Calu3 (cell line): Measurements from ENCODE around the gene XRCC6. TPM values are rescaled to one million over a fixed set of nuclear protein-coding genes. Genes with fewer than 3 reads are reported as not detected.

Source experiments
- BruUV-seq: library from RNA; stranded (reverse); fragments of 400-500 nt; replicated peaks from 2 replicates; lab custom pipeline; 2021; lab: Mats Ljungman, UMichigan
- CTCF ChIA-PET: fragments of 300-600 bp; sonication (Branson Sonifier 250); formaldehyde crosslinking; loops from one replicate; lab custom pipeline; 2022; ENCODE audit warnings: antibody characterized with exemption; lab: Charles Lee
- DNase-seq: peaks from one replicate; pipeline ENCODE4 v3.0.0; 2022
- H3K27ac Mint-ChIP-seq: one replicate; pipeline ENCODE4 v1.8.0; 2022; ENCODE audit warnings: mixed read lengths; ENCODE audit not compliant: unreplicated experiment
- H3K27me3 Mint-ChIP-seq: one replicate; pipeline ENCODE4 v1.8.0; 2022; ENCODE audit warnings: mixed read lengths; ENCODE audit not compliant: unreplicated experiment
- H3K36me3 Mint-ChIP-seq: one replicate; pipeline ENCODE4 v1.8.0; 2022; ENCODE audit warnings: mild to moderate bottlenecking, moderate library complexity, mixed read lengths; ENCODE audit not compliant: insufficient read depth, unreplicated experiment
- H3K4me1 Mint-ChIP-seq: one replicate; pipeline ENCODE4 v1.8.0; 2022; ENCODE audit warnings: mild to moderate bottlenecking, low read depth, mixed read lengths; ENCODE audit not compliant: unreplicated experiment
- H3K4me3 Mint-ChIP-seq: one replicate; pipeline ENCODE4 v1.8.0; 2022; ENCODE audit warnings: mild to moderate bottlenecking, low read depth, moderate library complexity, mixed read lengths; ENCODE audit not compliant: unreplicated experiment
- H3K9me3 Mint-ChIP-seq: one replicate; pipeline ENCODE4 v1.8.0; 2022; ENCODE audit warnings: low read depth, mixed read lengths; ENCODE audit not compliant: unreplicated experiment
- intact Hi-C: fragments of 100-400 bp; cut with micrococcal nuclease; formaldehyde crosslinking; loops from one replicate; pipeline ENCODE4 v1.10.0; 2022; ENCODE audit not compliant: unreplicated experiment
- total RNA-seq: library from RNA; stranded (reverse); gene quantifications from 2 replicates; pipeline ENCODE4 v1.2.3, GENCODE V29; 2022
- TF ChIP-seq, protein P1 (sequence below): fragments of 200-600 bp; IDR thresholded peaks from one replicate; pipeline ENCODE4 v1.8.0; 2022; ENCODE audit warnings: antibody characterized with exemption; ENCODE audit not compliant: unreplicated experiment

XRCC6 gene
- total RNA-seq, 1 experiment from 2014 or later, result 401 TPM

DNA sequence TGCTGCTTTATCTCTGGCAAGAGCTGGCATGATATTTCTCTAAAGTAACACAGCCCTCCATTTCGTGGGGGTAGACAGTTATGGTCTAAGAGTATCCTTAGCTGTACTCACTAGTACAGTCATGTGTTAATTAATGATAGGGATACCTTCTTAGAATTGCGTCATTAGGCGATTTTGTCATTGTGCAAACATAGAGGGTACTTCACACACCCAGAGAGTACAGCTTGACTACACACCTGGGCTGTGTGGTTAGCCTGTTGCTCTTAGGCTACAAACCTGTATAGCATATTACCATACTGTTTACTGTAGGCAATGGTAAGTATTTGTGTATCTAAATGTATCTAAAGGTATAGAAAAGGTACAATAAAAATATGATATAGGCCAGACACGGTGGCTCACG, 17.0 kb downstream of the XRCC6 start:
- Mint-ChIP-seq H3K4me1 (peaks cover 9% of the 10 kb centered on the region), H3K27ac (no peak overlapping the region), H3K27me3 (no peaks in the 10 kb centered on the region), H3K36me3 (peaks cover 78% of the 10 kb centered on the region), H3K4me3 (no peak overlapping the region), H3K9me3 (no peaks in the 10 kb centered on the region)
- DNase-seq, result peak; percentile 14
- no TSS peak for BruUV-seq
- intact Hi-C loops, result no loop called here
- CTCF ChIA-PET, result interaction anchor here (0.7 to 1.2 kb wide), 3 partner anchors 17 to 87 kb away, joined by 3 to 4 read pairs (median 4); partner anchors contain the start of gene XRCC6
- TF ChIP-seq, protein P1, sequence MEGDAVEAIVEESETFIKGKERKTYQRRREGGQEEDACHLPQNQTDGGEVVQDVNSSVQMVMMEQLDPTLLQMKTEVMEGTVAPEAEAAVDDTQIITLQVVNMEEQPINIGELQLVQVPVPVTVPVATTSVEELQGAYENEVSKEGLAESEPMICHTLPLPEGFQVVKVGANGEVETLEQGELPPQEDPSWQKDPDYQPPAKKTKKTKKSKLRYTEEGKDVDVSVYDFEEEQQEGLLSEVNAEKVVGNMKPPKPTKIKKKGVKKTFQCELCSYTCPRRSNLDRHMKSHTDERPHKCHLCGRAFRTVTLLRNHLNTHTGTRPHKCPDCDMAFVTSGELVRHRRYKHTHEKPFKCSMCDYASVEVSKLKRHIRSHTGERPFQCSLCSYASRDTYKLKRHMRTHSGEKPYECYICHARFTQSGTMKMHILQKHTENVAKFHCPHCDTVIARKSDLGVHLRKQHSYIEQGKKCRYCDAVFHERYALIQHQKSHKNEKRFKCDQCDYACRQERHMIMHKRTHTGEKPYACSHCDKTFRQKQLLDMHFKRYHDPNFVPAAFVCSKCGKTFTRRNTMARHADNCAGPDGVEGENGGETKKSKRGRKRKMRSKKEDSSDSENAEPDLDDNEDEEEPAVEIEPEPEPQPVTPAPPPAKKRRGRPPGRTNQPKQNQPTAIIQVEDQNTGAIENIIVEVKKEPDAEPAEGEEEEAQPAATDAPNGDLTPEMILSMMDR, result no peak

DNA sequence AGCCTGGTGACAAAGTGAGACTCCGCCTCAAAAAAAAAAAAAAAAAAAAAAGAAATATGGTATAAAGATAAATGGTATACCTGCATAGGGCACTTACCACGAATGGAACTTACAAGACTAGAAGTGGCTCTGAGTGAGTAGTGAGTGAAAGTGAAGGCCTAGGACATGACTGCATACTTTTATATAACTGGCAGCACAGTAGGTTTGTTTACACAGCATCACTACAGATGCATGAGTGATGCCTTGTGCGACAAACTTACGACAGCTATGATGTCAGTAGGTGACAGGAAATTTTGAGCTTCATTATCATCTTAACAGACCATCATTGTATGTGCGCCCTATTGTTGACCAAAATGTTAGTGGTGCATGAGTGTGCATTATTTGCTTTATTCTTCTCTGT, 17.7 kb downstream of the XRCC6 start:
- CTCF ChIA-PET, result interaction anchor here (0.5 to 1.2 kb wide), 2 partner anchors 8 to 17 kb away, joined by 4 to 5 read pairs; partner anchors contain the start of gene XRCC6
- no peak overlapping the region for H3K27ac Mint-ChIP-seq
- intact Hi-C loops, result no loop called here
- no peaks in the 10 kb centered on the region for H3K9me3 Mint-ChIP-seq
- H3K27me3 Mint-ChIP-seq, result no peaks in the 10 kb centered on the region
- H3K4me1 Mint-ChIP-seq, result peaks cover 9% of the 10 kb centered on the region
- DNase-seq, result no peak
- H3K4me3 Mint-ChIP-seq, result no peak overlapping the region
- no TSS peak for BruUV-seq
- peaks cover 77% of the 10 kb centered on the region for H3K36me3 Mint-ChIP-seq
- TF ChIP-seq, protein P1, result no peak

DNA sequence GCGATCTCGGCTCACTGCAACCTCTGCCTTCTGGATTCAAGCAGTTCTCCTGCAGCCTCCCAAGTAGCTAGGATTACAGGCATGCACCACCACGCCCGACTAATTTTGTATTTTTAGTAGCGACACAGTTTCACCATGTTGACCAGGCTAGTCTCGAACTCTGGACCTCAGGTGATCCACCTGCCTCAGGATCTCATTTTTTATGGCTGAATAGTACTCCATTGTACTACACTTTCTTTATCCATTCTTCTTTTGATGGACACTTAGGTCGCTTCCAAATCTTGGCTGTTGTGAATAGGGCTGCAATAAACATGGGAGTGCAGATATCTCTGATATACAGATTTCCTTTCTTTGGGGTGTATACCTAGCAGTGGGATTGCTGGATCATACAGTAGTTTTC, 20.8 kb downstream of the XRCC6 start:
- no TSS peak for BruUV-seq
- DNase-seq, result no peak
- H3K4me1 Mint-ChIP-seq, result no peaks in the 10 kb centered on the region
- peaks cover 73% of the 10 kb centered on the region for H3K36me3 Mint-ChIP-seq
- intact Hi-C loops, result no loop called here
- CTCF ChIA-PET, result no interaction called here
- H3K9me3 Mint-ChIP-seq, result no peaks in the 10 kb centered on the region
- H3K27ac Mint-ChIP-seq, result no peak overlapping the region
- TF ChIP-seq, protein P1, result no peak
- H3K27me3 Mint-ChIP-seq, result no peaks in the 10 kb centered on the region
- no peak overlapping the region for H3K4me3 Mint-ChIP-seq

DNA sequence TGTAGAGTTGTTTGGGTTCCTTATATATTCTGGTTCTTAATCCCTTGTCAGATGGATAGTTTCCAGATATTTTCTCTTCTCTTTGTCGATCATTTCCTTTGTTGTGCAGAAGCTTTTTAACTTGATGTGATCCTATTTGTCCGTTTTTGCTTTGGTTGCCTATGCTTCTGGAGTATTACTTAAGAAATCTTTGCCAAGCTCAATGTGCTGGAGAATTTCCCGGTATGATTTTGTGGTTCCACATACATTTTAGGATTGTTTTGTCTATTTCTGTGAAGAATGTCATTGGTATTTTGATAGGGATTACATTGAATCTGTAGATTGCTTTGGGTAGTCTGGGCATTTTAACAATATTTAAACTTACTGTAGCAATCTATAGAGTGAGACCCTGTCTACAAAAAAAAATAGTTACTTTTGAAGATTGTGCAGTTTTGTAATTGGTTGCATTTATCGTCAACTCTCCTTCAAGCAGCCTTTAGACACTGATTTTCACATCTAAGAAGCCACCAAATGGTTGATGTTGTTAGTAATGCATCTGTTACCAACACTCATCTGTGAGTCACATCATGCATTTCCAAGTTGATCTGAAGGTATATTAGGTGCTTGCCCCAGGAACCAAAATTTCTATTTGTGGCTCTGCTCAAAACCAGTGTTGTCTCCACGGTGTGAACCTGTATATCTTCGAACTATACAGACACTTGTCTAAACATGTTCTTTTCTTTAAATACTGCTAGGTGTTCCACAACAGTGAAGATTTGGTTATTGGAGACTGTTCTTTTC, 21.4 kb downstream of the XRCC6 start:
- Mint-ChIP-seq H3K4me3 (no peak overlapping the region), H3K9me3 (no peaks in the 10 kb centered on the region), H3K4me1 (no peaks in the 10 kb centered on the region), H3K27me3 (no peaks in the 10 kb centered on the region), H3K27ac (no peak overlapping the region), H3K36me3 (peaks cover 68% of the 10 kb centered on the region)
- CTCF ChIA-PET, result no interaction called here
- BruUV-seq, result no TSS peak
- no peak for DNase-seq
- intact Hi-C loops, result no loop called here
- TF ChIP-seq, protein P1, result no peak
